ENCODE results near the gene GOLGA6L1. TPM values are rescaled to one million over a fixed set of nuclear protein-coding genes. Genes with fewer than 3 reads are reported as not detected.
"Not testable (repeated sequence)": the region's sequence is repeated elsewhere in the genome, so short reads cannot be mapped to it uniquely, and the experiment has no call there.

Gene GOLGA6L1
- total and polyA plus RNA-seq, 8 donors, result not detected

- H3K9me3 ChIP-seq, result peaks cover 0 to 2% of the 10 kb centered on the region in 2 donors
- TF ChIP-seq CTCF (IDR thresholded peaks at IDR 0.05), result no peak
- peaks cover 0 to 7% of the 10 kb centered on the region in 2 donors for H3K27me3 ChIP-seq
- DNase-seq, result no peak
- H3K4me1 ChIP-seq, result no peaks in the 10 kb centered on the region
- intact Hi-C loops (cut with DNase I), result no loop called here
- H3K4me3 ChIP-seq, result no peak overlapping the region
- no peak overlapping the region for H3K27ac ChIP-seq
- no peak for ATAC-seq
- H3K36me3 ChIP-seq, result no peaks in the 10 kb centered on the region
Observed at GRCh38 chr15:23095796-23096195, 40.8 kb downstream of the GOLGA6L1 start.

GRCh38 chr15:23083115-23083514, 53.5 kb downstream of the GOLGA6L1 start:
- no peak overlapping the region for H3K4me3 ChIP-seq
- H3K36me3 ChIP-seq, result no peaks in the 10 kb centered on the region
- intact Hi-C loops (cut with DNase I), result no loop called here
- H3K4me1 ChIP-seq, result no peaks in the 10 kb centered on the region
- no peak for ATAC-seq
- no peaks in the 10 kb centered on the region for H3K9me3 ChIP-seq
- no peak for TF ChIP-seq CTCF (IDR thresholded peaks at IDR 0.05)
- DNase-seq, result no peak
- no peaks in the 10 kb centered on the region for H3K27me3 ChIP-seq
- no peak overlapping the region for H3K27ac ChIP-seq

GRCh38 chr15:23081996-23082737, 54.5 kb downstream of the GOLGA6L1 start:
- H3K36me3 ChIP-seq; intact Hi-C loops (cut with DNase I); H3K4me3 ChIP-seq; H3K9me3 ChIP-seq; H3K4me1 ChIP-seq; DNase-seq; ATAC-seq; H3K27me3 ChIP-seq; H3K27ac ChIP-seq: not testable (repeated sequence)

GRCh38 chr15:23081271-23081670, 55.4 kb downstream of the GOLGA6L1 start:
- Histone ChIP-seq H3K9me3 (no peaks in the 10 kb centered on the region), H3K36me3 (no peaks in the 10 kb centered on the region), H3K4me1 (no peaks in the 10 kb centered on the region), H3K27me3 (no peaks in the 10 kb centered on the region), H3K4me3 (no peak overlapping the region), H3K27ac (no peak overlapping the region)
- ATAC-seq (no peak), DNase-seq (no peak)
- TF ChIP-seq CTCF (IDR thresholded peaks at IDR 0.05), result no peak
- intact Hi-C loops (cut with DNase I), result no loop called here

- Histone ChIP-seq H3K27me3 (no peaks in the 10 kb centered on the region), H3K27ac (no peak overlapping the region), H3K36me3 (no peaks in the 10 kb centered on the region), H3K4me1 (no peaks in the 10 kb centered on the region), H3K4me3 (no peak overlapping the region), H3K9me3 (no peaks in the 10 kb centered on the region)
- intact Hi-C loops (cut with DNase I), result no loop called here
- DNase-seq (no peak), ATAC-seq (no peak)
- TF ChIP-seq CTCF (IDR thresholded peaks at IDR 0.05), result no peak
Observed at GRCh38 chr15:23079766-23080165, 56.9 kb downstream of the GOLGA6L1 start.

Other genes starting within 250 kb of the GOLGA6L1 start
- gene CYFIP1, start 156.5 kb downstream of the GOLGA6L1 start, total RNA-seq, result 100 to 1,000 TPM; 141 to 164 TPM
- gene CYFIP1, start 156.5 kb downstream of the GOLGA6L1 start, polyA plus RNA-seq (ENCODE audit: insufficient read length in 6 of 6), result 10 to 100 TPM; 85.6 to 98.8 (median 90.4) TPM
- gene TUBGCP5, start 97.3 kb downstream of the GOLGA6L1 start, total RNA-seq, result 10 to 100 TPM; 13.1 to 14.4 TPM
- gene TUBGCP5, start 97.3 kb downstream of the GOLGA6L1 start, polyA plus RNA-seq (ENCODE audit: insufficient read length in 6 of 6), result 10 to 100 TPM; 31.7 to 41.4 (median 33.1) TPM
- not detected for gene GOLGA6L26, start 197.4 kb upstream of the GOLGA6L1 start, total RNA-seq
- not detected for gene GOLGA6L26, start 197.4 kb upstream of the GOLGA6L1 start, polyA plus RNA-seq (ENCODE audit: insufficient read length in 6 of 6)
- under 1 TPM; 0.29 to 0.38 TPM for gene GOLGA8S, start 217.9 kb upstream of the GOLGA6L1 start, total RNA-seq
- gene GOLGA8S, start 217.9 kb upstream of the GOLGA6L1 start, polyA plus RNA-seq (ENCODE audit: insufficient read length in 6 of 6), result 1 to 10 TPM in 5 of 6 donors, under 1 TPM in 1; 0.91 to 1.9 (median 1.4) TPM

All from left lung (tissue), 10 donors.